Activated effector memory CD4-positive, alpha-beta T cell treated with Interleukin-2 at 50 U/mL for 16 hours (primary cell): ENCODE data around the gene GPR17.

Experiments used
- DNase-seq: peaks from one replicate; pipeline ENCODE4 v3.0.0-alpha.2; 2020

The GPR17 gene

GRCh38 chr2:127615511-127616166 lies 30.3 kb upstream of the GPR17 start:
- DNase-seq, result no peak

DNA sequence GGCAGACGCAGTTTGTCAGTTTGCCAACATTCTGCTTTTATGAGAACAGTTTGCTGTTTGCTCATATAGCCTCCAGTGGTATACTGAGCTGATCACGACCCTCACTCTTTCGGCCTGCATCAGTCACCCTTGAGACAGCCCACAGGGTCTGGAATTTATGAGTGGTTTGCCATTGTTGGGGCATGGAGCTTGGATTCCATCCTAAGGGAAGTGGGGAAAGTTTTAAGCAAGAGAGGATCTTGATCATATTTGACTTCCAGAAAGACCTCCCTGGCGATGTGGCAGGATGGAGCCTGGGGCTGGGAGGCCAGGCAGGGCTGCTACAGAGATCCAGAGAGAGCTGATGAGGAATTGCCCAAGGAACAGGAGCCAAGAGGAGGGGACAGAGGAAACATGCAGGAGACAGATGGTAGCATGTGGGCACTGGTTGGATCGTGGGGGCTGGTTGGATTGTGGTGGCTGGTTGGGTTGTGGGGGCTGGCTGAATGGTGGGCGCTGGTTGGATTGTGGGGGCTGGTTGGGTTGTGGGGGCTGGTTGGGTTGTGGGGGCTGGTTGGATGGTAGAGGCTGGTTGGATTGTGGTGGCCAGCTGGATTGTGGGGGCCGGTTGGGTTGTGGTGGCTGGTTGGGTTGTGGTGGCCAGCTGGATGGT lies 27.3 kb upstream of the GPR17 start:
- DNase-seq, result no peak

- DNase-seq, result no peak
Observed at GRCh38 chr2:127619203-127619590, 26.8 kb upstream of the GPR17 start.

DNA sequence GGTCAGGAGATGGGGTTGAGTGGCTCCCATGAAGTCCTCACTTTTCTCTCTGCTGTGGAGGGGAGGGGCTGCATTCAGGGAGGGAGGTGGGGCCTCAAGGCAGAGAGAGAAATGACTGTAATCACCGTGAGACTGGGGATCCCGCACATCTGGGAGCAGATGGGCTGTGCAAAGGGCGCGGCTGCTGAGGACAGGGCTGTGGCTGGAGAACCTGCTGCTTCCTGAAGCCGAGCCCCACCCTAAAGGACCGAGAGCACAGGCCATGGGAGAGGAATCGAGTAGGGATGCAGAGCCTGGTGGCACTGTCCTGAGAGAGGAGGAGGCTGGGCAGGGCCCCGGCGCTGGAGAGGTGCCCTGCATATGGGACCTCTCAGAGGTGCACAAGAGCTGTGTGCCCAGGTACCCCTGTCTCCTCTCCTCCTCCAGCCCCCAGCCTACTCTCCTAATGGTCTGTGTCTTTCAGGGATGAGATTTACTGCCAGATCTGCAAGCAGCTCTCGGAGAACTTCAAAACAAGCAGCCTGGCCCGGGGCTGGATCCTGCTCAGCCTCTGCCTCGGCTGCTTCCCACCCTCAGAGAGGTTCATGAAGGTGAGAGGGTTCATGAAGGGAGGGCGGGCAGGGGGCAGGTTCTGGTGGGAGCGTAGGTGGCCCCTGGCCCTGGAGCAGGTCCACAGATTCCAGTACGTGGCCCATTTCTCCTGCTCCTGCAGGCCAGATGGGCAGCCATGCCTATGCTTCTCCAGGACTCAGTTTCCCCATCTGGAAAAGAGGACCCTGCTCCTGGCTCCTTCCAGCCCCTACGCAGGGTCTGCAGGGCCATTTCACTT lies 25.9 kb upstream of the GPR17 start:
- DNase-seq, result no peak

DNA sequence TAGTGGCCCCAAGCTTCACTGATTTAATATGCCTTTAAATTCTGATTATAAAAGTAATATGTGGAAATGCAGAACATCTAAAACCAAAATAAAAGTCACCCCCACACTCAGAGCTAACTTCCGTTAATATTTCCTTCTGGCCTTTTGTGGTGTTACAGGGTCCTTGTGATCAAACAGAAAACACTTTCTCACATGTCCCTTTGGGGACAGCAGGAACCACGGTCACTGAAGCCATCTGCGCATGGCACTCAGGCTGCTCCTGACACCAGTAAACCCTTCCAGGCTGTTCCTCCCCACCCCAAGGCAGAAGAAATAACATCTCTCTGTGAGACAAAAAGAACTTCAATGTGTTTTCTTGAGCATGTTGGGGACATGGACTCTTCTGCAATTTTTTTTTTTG lies 25.1 kb upstream of the GPR17 start:
- DNase-seq, result no peak

DNA sequence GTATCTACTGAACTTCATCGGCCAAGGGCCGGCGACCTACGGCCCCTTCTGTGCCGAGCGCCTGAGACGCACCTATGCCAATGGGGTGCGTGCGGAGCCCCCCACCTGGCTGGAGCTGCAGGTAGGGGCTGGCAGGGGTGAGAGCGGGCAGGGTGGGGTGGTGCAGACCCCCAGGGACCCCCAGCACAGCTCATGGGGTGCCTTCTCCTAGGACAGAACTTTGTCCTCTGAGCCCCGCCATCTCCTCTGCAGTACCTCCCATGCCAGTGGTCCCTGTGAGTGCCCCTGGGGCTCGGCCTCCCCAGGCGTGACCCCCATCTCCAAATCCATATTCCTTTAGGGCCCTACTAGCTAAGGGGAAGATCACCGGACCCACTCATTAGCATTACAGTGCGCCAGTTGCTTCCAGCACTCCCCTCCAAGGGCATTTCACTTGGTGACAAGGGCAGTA lies 23.9 kb upstream of the GPR17 start:
- DNase-seq, result no peak

DNA sequence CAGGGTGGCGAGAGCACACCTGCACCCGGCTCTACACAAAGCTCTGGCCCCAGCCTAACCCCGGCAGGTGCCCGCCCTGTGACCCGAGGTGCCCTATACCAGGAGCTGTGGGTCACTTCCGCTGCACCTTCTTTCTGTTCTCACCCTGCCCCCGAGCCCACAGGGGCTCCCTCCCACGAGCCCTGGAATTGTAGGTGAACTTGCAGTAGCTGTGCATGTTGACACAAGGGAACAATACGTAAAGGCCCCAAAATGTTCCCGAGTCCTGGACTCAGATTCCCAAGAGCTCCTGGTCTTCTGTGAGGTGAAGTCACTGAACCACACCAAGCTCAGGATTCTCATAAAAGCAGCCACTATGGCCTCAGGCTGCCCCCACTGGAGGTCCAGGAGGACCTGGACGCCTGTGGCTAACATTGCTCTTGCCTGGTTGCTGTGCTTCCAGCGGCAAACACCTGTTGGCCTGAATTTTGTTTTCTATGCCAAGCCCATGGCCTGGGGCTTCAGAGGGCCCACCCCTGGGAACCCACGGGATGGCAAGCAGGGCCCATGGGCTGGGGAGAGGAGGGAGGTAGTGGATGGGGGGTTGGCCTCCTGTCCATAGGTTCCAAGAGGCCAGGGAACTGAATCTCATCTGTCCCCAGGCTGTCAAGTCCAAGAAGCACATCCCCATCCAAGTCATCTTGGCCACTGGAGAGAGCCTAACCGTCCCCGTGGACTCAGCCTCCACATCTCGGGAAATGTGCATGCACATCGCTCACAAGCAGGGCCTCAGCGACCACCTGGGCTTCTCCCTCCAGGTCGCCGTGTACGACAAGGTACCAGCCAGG lies 23.2 kb upstream of the GPR17 start:
- DNase-seq, result no peak

DNA sequence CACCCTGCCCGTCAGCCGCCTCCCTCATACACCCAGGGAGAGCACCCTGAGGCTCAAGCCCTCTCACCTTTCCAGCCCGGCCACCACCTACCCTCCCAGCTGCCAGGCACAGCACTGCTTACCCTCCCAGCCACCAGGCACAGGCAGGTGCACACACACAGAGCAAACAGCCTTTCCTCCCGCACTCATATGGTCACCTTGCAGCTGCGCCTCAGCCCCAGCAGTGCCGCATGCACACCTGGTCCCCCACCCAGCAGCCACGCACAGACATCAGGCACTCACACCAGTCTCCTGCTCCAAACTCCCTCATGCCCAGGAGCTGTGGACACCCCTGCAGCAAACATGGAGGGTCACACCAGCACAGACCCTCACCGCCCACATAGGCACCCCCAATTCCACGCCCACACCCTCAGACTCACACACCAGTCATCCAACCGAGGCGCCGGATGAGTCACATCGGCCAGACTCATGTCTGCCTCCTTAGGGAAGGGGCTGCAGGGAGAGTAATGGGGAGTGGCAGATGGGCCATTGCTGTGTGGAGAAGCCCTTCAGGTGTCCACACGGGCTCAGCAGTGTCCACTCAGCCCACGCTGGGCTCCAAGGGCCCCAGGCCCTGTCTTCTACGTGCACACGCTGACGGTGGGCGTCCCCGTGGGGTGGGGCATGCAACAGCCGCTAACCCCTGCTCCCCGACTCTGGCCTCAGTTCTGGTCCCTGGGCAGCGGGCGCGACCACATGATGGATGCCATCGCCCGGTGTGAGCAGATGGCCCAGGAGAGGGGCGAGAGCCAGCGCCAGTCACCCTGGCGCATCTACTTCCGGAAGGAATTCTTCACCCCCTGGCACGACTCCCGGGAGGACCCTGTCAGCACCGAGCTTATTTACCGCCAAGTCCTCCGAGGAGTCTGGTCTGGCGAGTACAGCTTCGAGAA lies 22.3 kb upstream of the GPR17 start:
- no peak for DNase-seq

DNA sequence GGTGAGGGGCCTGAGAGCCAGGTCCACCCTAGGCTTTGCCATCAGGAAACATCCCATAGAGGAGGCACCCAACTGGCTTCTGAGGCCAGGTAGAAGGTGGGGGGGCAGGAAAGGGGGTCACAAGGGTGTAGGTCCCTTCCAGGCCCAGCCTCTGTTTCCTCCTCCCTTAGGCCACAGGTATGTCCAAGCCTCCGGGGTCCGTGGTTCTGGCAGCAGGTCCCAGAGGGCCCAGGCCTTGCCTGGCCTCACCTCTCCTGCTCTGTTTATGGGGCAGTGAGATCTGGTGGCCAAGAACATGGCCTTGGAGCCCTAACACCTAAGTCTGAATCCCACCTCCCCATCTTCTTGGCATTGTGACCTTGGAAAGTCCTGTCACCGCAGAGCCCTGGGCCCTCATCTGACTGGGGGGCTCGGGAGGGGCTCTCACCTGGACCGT lies 21.6 kb upstream of the GPR17 start:
- no peak for DNase-seq

DNA sequence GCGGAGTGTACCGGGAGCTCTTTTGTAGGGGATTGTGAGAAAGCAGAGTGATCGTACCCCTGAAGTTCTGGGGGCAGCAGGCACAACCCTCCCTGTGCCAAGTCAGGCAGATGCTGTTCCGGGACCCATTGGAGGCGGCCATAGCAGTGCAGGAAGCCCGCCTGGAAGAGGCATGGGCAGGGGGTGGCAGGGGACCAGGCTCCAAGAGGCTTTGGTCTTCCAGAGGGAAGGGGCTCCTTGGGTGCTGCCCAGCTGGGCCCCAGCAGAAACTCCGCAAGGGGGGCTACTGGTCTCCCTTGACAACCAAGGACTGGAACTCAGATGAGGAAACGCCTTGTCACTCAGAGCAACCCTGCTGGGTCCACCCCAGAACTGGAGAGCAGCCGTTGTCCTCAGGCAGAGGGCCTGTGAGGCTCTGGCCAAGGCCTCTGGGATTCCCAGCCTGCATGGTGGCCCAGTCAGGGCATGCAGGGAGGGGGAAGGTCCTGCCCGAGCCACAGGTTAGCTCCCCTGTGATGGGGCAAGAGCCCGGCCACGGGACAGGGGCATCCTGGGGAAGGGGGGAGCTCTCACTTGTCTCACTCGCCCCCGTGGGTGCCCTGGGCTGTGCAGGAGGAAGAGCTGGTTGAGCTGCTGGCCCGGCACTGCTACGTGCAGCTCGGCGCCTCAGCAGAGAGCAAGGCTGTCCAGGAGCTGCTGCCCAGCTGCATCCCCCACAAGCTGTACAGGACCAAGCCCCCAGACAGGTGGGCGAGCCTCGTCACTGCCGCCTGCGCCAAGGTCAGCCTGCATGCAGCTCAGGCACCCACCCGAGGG lies 21.0 kb upstream of the GPR17 start:
- DNase-seq, result no peak

DNA sequence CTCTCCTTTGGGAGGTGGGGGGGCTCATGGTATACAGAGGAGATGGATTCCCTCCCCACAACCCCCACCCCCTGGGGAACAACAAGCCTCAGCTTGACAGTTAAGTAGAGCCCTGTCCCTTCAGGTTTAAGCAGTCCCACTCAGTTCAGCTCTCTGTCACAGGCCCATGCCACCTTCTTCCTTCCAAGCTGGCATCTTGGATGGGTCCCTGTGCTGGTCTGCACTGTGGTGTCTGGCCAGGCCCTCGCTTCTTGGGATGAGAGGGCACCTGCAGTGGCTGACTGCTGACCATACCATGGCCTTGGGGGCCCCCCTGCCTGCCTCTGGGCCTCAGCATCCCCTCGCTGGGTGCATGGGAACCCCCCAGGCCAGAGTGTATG lies 20.4 kb upstream of the GPR17 start:
- no peak for DNase-seq

DNA sequence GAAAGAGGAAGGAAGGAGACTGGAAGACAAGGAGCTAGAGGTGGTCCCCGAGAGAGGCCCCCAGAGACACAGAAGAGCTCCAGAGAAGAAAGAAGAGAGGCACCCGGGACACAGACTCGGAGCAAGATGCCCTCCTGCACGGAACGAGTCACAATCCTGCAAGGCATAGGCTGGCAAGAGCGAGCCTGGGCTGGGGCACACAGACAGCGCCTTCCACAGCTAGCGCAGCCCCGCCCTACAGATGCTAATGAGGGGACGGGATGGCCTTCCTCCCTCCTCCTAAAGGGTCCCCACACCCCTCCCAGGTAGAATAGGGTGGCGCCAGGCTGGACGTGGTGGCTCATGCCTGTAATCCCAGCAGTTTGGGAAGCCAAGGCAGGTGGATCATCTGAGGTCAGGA lies 19.8 kb upstream of the GPR17 start:
- DNase-seq, result no peak

DNA sequence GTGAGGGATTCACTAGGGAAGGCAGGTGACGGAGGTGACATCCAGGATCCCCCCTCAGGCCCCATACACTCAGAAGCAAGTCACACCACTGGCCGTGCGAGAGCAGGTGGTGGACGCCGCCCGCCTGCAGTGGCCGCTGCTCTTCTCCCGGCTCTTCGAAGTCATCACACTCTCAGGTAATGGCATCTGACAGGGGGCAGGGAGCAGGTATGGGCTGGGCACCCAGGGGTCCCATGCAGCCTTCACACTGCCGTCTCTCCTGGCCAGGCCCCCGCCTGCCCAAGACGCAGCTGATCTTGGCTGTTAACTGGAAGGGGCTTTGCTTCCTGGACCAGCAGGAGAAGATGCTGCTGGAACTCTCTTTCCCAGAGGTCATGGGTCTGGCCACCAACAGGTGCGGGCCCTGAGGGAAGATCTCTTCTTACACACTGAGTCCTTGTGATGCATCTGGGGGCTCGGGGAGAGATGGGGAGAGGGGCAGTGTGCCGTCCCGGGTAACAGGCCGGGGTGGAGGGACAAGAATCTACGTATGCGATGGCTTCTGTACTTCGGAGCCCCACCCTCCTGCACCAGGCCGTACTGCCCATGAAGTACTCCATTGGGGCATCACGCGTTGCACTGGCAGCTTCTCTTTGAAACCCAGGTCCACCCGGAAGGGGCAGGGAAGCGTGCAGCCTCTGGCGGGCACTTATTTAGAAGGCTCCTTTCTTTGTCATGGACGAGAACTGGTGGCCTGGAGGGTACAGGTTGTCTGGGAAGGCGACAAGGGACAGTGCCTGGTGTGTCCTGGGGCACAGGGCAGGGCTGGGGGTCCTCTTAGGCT lies 18.8 kb upstream of the GPR17 start:
- no peak for DNase-seq

DNA sequence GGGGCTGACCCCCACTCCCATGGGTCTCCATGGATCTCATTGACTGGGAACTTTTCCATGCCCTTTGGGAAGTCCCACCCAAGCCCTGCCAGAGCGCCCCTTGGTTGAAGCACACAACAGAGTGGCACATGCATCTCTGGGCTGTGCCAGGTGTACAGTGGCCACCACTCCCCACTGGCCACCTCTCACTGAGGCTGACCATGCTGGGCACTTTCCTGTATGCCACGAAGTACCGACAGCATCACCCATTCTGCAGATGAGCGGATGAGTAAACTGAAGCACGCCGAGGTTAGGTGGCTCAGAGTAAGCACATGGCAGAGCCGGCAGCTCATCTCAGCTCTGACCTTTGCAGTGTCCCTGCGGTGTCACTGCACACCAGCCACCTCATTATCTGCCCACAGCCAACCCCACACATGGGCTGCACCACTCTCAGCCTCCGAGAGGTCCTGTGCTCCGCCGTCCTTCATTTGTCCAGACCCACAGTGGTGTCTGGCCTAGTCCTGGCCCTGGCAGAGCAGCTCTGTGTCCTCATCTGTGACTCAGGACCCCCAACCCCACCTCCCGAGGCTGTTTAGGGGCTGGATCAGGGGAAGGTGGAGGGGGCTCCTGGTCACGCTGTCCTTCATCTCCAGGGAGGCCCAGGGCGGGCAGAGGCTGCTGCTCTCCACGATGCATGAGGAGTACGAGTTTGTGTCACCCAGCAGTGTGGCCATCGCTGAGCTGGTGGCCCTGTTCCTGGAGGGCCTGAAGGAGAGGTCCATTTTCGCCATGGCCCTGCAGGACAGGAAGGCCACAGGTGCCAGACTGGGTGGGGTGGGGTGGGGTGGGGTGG lies 18.0 kb upstream of the GPR17 start:
- no peak for DNase-seq

DNA sequence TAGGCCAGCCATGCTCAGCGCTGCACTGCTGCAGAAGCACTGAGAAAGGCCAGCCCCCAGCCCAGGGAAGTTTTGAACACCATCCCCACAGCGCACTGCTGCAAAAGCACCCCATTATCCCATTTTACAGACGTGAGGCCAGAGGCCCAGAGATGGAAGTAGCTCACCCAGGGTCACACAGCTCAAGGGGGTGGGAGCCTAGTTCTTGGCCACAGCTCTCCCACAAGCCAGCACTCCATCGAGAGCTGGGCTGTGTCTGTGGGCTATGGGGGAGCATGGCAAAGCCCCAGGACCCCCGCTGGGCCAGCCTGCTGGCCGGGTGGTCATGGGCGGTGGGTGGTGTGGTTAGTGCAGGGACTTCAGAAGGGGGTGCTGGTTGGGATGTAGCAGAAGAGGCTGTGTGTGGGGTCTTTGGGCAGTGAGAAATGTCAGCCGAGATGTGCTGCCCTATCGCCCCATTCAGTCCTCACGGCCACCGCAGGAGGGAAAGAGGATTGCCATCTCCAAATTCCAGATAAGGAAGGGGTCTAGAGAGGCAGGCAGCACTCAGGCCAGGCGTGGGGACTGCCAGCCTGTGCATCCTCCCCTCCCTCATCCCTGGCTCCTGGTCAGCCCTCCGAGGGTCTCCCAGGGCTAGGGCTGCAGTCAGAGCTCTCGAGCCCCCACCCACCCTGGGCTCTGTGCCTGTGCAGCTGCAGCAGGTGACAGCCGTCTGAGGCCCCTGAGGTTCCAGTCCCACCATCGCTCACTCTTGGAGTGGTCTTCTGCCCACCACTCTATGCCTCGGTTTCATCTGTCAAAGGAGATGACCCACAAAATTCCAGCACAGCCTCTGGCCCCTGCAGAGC lies 17.0 kb upstream of the GPR17 start:
- DNase-seq, result no peak

- DNase-seq, result no peak
Observed at GRCh38 chr2:127629637-127630036, 16.3 kb upstream of the GPR17 start.

DNA sequence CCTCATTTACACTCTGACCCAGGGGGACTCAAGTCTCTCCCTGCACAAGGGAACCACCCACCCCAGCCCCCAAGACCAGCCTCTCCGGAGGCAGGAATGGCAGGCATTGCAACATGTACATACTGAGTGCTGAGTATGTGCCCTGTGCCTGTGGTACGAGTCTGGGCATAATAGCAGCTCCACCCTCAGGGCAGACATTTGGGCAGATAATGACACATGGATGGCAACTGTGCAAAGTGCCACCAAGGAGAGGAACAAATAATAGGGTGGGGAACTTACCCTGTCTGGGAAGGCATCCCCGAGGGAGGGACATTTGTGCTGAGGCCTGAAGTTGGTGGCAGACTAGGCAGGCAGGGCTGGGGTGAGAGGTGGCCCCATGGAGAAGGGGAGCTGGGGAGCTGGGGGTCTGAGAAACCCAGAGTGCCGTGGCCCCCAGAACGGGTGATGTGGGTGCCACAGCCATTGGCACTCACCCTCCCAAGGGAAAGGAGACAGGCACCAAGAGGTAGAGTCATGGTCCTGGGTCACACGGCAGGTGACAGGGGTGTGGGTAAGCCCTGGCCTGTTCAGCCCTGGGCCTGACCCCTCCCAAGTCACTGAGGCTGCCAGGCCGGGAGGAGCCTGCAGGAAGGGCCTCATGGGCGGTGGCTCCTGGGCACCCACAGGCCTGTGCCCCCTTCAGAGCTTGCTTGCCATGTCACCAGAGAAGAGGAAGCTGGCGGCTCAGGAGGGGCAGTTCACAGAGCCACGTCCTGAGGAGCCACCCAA lies 15.7 kb upstream of the GPR17 start:
- no peak for DNase-seq
